CD4-positive, alpha-beta T cell treated with Interleukin-1 beta for 1 hour (primary cell): ENCODE data around the gene ZNF415.
"Not testable (repeated sequence)": the region's sequence is repeated elsewhere in the genome, so short reads cannot be mapped to it uniquely, and the experiment has no call there.

ENCODE experiments used
- DNase-seq, 2 donors: peaks; one replicate each; pipeline ENCODE4 v3.0.0-alpha.2; 2020 to 2022

The ZNF415 gene

DNA sequence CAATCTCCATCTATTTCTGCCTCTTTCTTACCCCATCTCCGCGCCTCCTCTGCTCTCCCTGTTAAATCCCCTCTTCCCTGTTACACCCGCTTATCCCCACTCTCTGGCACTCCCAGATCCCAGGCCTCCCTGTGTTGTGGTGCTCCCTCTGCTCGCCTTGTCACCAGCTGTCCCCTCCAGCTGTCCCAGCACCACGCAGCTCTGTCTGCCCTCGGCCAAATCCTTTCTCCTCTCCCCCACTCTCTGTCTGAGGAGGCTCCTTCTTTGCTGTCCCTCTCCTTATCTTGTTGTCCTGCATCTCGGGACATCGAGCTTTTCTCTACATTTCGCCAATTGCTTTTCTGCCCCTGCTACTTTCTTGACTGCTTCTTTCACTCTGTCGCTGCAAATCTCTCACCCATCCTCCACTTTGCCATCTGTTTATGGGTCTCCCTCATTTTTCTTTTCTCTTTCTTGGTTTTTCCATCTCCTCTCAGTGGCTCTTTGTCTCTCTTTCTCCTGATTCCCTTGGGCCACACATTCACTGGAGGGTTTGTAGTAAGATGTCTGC, 30.4 kb downstream of the ZNF415 start:
- DNase-seq = no peak

DNA sequence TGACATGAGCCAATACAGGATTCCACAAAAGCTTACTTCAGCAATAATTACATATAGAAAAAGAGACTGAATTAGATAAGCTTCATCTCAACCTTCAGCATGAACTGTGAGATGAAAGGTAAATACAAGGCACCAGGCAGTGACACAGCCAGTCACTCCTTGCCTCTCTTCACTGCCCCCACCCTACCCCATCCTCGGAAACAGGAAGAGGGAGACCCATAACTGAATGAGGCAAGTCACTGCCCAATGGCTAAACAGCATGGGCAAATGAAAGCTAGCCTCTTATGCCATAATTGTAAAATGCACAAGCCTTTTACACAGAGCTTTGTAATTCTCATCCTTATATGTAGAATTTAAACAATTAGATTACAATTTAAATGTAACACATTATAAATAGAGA, 31.2 kb downstream of the ZNF415 start:
- peak in 1 of 2 donors; percentile 3 for DNase-seq

DNA sequence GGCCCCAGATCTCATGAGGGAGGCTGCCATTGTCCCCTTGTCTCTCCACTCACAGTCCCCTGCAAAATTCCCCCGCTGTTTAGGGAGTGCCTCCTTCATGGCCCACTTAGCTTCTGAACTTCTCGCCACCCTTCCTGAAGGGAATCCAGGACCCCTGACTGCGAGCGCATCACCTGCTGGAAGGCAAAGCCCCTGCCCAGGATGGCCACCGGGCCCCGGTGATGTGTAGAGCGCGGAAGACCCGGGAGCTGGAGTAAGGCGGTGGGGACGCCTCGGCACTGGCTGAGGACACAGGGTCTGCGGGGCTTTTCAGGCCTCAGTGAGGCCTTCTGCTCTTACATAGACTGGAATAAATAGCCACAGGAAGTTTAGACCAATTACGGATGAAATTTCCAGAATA, 34.1 kb downstream of the ZNF415 start:
- not testable (repeated sequence) for DNase-seq

DNA sequence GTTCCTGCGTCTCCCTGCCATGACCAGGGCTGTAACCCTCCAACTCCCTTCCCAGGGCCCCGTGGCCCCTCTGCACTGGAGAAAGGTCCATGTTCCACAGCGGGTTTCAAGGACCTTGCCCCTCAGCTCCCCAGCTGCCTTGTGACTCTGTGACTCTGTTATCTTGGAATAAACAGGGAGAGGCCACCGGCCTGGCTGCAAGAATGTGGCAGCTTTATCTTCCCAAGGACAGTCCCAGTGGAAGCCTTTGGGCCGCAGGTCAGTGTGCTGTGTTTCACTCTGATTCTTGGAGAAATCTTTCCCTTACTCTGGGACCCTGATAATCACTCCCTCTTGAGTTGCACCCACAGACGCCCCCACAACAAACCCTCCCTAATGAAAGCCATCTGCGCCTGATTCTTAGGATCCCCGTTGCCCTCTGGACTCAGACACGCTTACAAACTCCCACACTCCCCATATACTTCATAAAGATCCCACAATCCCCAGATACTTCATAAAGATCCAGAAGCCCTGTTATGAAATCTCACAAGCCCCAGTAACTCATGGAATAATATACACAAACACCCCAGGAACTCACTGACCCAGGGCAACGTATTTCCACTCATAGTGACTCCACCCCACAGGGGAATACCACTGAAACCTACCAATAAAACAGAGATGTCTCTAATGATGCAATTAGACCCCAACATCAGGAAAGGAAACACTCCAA, 35.6 kb downstream of the ZNF415 start:
- DNase-seq = not testable (repeated sequence)

DNA sequence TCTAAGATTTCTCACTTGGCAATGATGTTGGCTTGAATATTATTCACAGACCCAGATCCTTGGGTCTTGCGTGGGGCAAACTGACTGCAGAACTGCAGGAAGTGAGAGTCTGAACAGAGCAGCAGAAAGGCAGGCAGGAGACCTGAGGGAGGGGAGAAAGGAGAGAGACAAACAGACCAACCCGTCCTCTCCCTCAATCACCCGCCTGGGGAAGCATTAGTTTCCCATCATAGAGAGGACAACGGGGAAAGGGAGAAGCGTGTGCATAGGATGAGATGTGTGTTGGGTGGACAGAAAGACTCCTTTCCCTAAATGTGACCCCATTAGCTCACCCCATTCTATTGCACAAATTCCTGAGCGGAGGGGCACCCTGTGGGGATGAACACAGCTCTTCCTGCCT, 36.1 kb downstream of the ZNF415 start:
- DNase-seq = not testable (repeated sequence)

DNA sequence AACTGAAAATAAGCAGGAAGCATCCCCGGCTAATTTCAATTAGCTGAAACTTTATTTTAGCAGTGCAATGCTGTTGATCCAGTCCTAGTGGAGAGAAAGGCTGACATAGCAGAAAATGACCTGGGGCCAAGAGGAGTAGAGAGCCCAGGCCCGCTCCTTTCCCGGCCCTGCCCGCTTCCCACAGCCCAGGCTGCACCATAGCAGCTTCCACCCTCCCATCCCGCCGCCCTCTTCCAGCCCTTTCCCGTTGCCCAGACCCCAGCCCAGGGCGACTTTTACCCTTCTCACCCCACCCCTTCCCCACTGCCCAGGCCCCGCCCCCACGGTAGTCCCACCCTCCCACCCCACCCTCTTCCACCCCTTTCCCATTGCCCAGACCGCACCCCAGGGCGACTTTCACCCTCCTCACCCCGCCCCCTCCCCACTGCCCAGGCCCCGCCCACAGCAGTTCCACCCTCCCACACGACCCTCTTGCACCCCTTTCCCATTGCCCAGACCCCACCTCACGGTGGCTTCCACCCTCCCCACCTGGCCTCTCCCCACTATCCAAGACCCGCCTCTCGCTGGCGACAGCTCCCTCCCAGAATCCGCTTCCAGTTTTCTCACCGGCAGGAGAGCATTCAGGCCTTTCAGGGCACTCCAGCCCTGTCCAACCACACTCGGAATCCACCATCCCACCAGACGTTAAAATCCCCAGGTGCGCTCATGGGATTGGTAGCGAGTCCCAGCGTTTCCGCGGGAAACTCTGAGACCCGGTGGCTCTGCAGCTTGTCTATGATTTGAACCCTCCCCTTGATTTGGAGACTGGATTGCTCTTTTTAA, 37.7 kb downstream of the ZNF415 start:
- no peak for DNase-seq

DNA sequence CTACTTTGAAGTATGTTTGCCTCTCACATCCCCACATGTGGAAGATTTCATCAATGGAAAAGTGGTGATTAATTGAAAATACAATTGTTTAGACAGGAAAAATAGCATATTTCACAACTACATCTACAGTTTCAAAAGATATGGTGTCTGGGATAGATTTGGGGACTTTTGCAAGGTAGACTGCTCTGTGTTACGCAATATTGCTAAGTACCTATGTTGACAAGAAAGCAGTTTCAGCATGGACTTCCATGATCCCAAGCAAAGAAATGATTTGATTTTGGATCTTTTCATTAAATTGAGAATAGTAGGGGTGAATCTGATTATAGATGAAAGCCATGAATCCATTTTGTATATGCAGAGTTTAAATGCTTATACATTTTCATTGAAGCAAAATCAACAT, 40.0 kb downstream of the ZNF415 start:
- no peak for DNase-seq

DNA sequence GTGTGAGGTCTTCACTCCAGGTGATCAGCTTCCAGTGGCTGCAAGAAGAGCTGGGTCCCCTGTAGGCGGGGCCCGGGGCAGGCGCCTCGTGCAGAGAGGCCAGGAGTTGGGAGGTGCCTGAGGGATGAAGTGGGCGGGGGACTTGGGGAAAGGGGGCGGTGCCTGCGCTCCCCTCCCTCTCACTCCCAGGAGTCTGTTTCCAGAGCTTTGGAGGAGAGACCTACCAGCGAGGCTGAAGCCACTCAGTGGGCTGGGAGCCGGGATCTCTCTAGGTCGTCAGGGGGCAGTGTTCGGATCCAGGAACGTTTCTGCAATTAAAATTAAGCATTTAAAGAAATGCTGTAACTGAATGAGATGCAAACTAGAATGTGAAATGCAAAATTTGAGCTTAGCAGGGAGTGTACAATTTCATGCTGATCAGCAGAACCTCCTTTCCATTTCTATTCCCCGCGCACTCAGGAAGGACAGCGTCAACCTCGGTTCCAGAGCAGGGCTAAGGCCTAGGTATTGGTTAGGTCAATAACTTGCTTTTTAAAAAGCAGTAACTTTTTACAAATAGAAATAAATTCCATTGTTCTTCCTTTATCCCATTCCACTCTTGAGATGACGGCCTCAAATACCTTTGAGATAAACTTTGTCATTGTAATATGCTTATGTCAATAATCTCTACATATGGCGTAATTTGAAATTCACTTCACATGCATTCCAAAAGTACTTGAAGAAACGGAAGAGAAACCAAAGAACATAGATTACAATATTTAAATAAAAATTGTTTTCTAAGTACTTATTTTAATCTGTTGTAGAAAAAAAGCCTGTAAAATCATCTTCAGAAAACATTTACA, 41.1 kb downstream of the ZNF415 start:
- DNase-seq = no peak

DNA sequence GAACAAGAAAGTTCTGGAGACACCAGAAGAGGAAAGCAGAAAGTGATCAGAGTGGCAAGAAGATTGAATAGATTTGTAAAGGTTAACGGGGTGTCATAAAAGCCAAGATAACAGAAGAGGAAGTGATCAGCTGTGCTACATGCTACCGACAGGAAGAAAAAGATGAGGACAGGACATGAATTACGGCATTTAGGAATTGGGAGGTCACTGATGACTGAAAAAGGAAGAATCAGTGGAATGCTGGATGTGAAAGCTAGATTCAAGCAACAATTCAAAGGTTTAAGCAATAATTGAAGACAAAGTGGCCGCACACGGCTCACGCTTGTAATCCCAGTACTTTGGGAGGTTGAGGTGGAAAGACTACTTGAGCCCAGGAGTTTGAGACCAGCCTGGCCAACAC, 44.6 kb downstream of the ZNF415 start:
- no peak for DNase-seq

DNA sequence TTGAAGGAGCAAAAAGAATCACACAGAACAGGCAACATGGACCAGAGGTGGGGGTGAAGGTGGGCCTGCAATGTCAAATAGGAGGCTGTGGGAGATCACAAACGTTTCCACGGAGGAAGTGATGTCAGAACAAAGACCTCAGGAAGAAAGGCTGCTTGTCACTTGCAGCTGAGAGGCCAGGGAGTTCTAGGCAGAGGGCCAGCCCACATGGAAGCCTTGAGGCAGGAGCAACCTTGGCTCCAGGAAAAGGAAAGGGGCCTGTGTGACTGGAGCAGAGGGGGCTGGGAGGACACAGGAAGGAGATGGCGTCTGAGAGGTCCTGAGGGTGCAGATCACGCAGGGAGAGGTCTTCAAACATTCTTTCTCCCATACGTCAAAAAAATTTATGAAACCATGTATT, 45.8 kb downstream of the ZNF415 start:
- DNase-seq = no peak

DNA sequence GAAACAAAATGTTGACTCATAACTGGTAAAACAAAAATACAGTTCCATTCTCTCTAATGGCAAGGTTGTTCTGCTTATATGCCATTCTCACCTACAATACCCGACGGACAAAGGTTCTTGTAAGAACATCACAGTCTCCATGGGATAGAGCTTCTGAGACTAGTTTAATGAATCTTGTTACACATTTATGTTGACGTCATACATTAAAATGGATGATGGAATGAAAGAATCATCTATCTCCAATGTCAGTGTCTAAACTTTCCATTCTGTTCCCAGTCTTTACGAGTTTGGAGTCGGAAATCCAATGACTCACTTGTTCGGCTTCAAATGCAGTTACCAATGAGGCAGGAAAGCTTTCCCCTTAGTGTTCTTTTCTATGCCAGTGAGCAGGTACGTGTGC, 47.2 kb downstream of the ZNF415 start:
- no peak for DNase-seq

DNA sequence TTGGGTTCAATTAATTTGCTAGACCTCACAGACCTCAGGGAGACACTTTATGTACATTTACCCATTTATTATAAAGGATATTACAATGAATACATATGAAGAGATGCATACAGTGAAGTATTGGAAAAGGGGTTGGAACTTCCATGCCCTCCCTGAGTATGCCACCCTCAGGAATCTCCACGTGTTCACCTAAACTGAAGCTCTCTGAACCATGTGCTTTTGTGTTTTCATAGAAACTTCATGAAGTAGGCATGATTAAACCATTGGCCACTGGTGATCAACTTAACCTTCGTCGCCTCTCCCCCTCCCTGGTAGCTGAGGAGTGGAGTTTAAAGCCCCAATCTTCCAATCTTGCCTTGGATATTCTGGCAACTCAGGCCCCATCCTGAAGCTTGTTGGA, 49.8 kb downstream of the ZNF415 start:
- DNase-seq = no peak

DNA sequence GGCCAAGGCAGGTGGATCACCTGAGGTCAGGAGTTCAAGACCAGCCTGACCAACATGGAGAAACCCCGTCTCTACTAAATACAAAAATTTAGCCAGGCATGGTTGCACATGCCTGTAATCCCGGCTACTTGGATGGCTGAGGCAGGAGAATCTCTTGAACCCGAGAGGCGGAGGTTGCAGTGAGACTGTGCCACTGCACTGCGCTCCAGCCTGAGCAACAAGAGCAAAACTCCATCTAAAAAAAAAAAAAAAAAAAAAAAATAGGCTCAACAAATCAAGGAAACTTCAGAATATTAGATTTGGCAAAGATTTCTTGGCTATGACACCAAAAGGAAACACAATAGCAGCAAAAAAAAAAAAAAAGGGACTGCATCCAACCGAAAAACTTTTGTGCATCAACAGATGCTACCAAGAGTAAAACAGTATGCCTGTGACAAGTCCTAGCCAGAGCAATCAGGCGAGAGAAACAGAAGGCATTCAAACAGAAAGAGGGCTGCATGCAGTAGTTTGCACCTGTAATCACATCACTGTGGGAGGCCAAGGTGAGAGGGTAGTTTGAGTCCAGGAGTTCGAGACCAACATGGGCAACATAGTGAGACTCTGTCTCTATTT, 53.3 kb downstream of the ZNF415 start:
- DNase-seq = no peak

DNA sequence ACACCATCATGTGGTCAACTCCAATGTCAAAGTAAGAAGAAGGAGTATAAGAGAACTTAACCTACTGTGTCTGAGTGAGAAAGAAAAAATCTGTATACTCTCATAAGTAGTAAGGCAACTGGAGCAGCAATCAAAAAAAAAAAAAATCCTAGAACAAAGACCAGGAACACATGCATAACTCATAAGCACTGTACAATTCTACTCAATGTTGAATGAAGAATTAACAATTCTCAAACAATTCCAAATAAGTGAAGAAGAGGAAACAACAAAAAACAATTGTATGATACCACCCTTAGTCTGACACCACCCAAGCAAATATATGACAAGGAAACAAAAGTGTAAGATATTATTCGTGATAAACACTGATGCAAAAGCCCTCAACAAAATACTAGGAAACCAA, 54.0 kb downstream of the ZNF415 start:
- no peak for DNase-seq

DNA sequence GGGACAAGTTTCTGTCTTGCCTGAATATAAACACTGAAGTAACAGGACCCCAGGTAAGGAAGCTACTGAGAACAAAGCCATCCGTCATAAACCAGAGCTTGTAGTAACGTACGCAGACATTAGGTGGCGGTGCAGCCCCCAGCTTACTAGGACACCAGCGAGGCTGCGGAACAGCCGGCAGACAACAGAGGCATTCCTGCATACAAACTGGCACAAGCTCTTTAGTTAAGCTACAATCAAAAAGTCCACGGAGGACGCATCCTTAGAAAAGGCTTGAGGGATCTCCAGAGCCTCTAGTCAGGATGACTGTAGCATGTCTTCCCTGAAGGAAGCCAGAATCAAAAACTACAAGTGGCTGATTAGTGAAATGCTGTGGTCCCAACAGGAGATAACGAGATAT, 55.7 kb downstream of the ZNF415 start:
- DNase-seq = peak in 1 of 2 donors; percentile 25

DNA sequence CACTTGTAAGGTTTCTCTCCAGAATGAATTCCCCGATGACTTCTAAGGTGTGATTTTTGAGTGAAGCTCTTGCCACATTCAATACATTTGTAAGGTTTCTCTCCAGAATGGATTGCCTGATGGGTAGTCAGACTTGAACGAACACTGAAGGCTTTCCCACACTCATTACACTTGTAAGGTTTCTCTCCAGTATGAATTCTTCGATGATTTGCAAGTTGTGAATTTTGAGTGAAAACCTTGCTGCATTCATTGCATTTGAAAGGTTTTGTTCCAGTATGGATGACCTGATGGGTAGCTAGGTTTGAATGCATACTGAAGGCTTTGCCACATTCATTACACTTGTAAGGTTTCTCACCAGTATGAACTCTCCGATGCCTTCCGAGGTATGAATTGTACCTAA, 63.9 kb downstream of the ZNF415 start:
- DNase-seq = no peak

DNA sequence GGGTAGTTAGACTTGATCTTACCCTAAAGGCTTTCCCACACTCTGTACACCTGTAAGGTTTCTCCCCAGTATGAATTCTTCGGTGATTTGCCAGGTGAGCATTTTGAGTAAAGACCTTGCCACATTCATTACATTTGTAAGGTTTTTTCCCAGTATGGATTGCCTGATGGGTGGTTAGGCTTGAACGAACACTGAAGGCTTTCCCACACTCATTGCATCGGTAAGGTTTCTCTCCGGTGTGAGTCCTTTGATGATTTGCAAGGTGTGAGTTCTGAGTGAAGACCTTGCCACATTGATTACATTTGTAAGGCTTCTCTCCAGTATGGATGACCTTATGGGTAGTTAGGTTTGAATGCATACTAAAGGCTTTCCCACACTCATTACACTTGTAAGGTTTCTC, 64.5 kb downstream of the ZNF415 start:
- no peak for DNase-seq

DNA sequence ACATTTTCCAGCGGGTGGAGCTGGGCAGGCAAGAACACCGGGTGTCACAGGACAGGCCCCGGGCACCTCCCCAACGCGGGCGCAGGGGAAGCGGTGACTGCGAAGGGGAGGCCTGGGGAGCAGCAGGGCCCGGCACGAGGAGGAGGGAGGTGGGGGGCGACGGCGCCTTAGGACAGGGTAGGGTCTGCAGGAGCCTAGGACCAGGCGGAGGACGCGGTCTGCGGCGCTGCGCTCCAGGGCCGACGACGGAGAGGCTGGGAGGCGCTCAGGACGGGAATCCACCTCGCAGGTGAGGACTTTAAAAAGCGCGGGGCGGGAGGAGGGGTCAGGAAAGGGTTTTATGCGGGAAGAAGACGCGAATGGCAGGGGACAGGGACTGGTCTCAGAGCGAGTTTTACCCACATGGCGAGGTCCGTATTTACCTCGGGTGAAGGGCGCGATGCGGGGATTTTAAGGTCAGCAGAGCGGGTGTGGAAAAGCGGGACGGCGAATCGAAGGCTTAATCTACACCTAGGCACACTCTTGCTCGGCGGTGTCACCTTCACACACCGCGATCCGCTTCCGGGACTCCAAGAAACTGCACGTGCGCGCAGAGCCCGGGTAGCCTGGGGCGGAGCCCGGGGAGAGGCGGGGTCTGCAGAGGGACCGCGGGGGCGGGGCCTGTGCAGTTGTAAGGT, 74.7 kb downstream of the ZNF415 start:
- DNase-seq = no peak
